Suprapubic skin (tissue), 4 donors: Measurements from ENCODE around the gene CUL7.
"Not testable (repeated sequence)": the region's sequence is repeated elsewhere in the genome, so short reads cannot be mapped to it uniquely, and the experiment has no call there.

Experiments used
- EP300 ChIP-seq: sonication (generic); formaldehyde crosslinking; IDR thresholded peaks from one replicate; pipeline ENCODE4 v1.6.1; 2017; ENCODE audit warnings: antibody characterized with exemption
- POLR2A ChIP-seq, 2 donors: fragments of 450-650 bp; IDR thresholded peaks; one replicate each; pipeline ENCODE4 v1.6.1; 2017; ENCODE audit warnings: antibody characterized with exemption in 2 of 2, mild to moderate bottlenecking in 2 of 2, moderate library complexity in 2 of 2
- POLR2AphosphoS5 ChIP-seq, 3 donors: sonication (generic); formaldehyde crosslinking; IDR thresholded peaks; one replicate each; pipeline ENCODE4 v1.6.1; 2017; ENCODE audit warnings: antibody characterized with exemption in 3 of 3

GRCh38 chr6:43081922-43082321 is 28.3 kb upstream of the CUL7 start:
- TF ChIP-seq POLR2A (IDR thresholded peaks at IDR 0.05); EP300; POLR2AphosphoS5 (IDR thresholded peaks at IDR 0.05): not testable (repeated sequence)
